Osteocyte (in vitro differentiated cells): ENCODE measurements around the gene NPEPL1. TPM values are rescaled to one million over a fixed set of nuclear protein-coding genes. Genes with fewer than 3 reads are reported as not detected.

Experiments
- DNase-seq: peaks from one replicate; pipeline ENCODE4 v3.0.0; 2021; ENCODE audit warnings: mixed read lengths; ENCODE audit not compliant: unreplicated experiment; ENCODE audit errors: extremely low spot score
- H3K27ac Mint-ChIP-seq: one replicate; pipeline ENCODE4 v1.8.0; 2021; ENCODE audit warnings: mild to moderate bottlenecking, mixed read lengths; ENCODE audit not compliant: unreplicated experiment
- H3K27me3 Mint-ChIP-seq: one replicate; pipeline ENCODE4 v1.8.0; 2021; ENCODE audit warnings: mixed read lengths; ENCODE audit not compliant: unreplicated experiment
- H3K36me3 Mint-ChIP-seq: one replicate; pipeline ENCODE4 v1.8.0; 2021; ENCODE audit warnings: mixed read lengths; ENCODE audit not compliant: unreplicated experiment
- H3K4me1 Mint-ChIP-seq: one replicate; pipeline ENCODE4 v1.8.0; 2021; ENCODE audit warnings: mixed read lengths; ENCODE audit not compliant: unreplicated experiment
- H3K4me3 Mint-ChIP-seq: one replicate; pipeline ENCODE4 v1.8.0; 2021; ENCODE audit warnings: mild to moderate bottlenecking, moderate library complexity, mixed read lengths; ENCODE audit not compliant: unreplicated experiment
- H3K9me3 Mint-ChIP-seq: one replicate; pipeline ENCODE4 v1.8.0; 2021; ENCODE audit warnings: mixed read lengths; ENCODE audit not compliant: unreplicated experiment
- CTCF ChIP-seq: fragments of 200-600 bp; sonication (generic); IDR thresholded peaks from 2 replicates; pipeline ENCODE4 v1.5.0; 2021; ENCODE audit warnings: antibody characterized with exemption, mild to moderate bottlenecking, moderate library complexity
- total RNA-seq: library from RNA; stranded (reverse); gene quantifications from 2 replicates; pipeline ENCODE4 v1.2.1, GENCODE V29; 2021

Gene NPEPL1
- total RNA-seq, 1 donor from 2014 or later: 13.6 TPM

GRCh38 chr20:58697867-58698703, 5.5 kb downstream of the NPEPL1 start:
- Mint-ChIP-seq H3K4me1 (no peaks in the 10 kb centered on the region), H3K27me3 (no peaks in the 10 kb centered on the region), H3K27ac (no peak overlapping the region), H3K36me3 (peaks cover 19% of the 10 kb centered on the region), H3K9me3 (peaks cover 2% of the 10 kb centered on the region), H3K4me3 (no peak overlapping the region)
- TF ChIP-seq CTCF: no peak
- DNase-seq: no peak

GRCh38 chr20:58698741-58699622, 6.4 kb downstream of the NPEPL1 start:
- no peak for DNase-seq
- peaks cover 27% of the 10 kb centered on the region for H3K36me3 Mint-ChIP-seq
- no peak overlapping the region for H3K4me3 Mint-ChIP-seq
- H3K4me1 Mint-ChIP-seq: no peaks in the 10 kb centered on the region
- no peaks in the 10 kb centered on the region for H3K27me3 Mint-ChIP-seq
- peaks cover 3% of the 10 kb centered on the region for H3K9me3 Mint-ChIP-seq
- no peak for TF ChIP-seq CTCF
- H3K27ac Mint-ChIP-seq: no peak overlapping the region

GRCh38 chr20:58699623-58700107, 7.1 kb downstream of the NPEPL1 start:
- Mint-ChIP-seq H3K27ac (no peak overlapping the region), H3K36me3 (peaks cover 30% of the 10 kb centered on the region), H3K27me3 (no peaks in the 10 kb centered on the region), H3K4me3 (no peak overlapping the region), H3K9me3 (peaks cover 6% of the 10 kb centered on the region), H3K4me1 (no peaks in the 10 kb centered on the region)
- DNase-seq: no peak
- TF ChIP-seq CTCF: no peak

- H3K36me3 Mint-ChIP-seq: peaks cover 35% of the 10 kb centered on the region
- no peaks in the 10 kb centered on the region for H3K27me3 Mint-ChIP-seq
- H3K4me3 Mint-ChIP-seq: no peak overlapping the region
- H3K27ac Mint-ChIP-seq: no peak overlapping the region
- no peaks in the 10 kb centered on the region for H3K4me1 Mint-ChIP-seq
- peaks cover 7% of the 10 kb centered on the region for H3K9me3 Mint-ChIP-seq
- no peak for TF ChIP-seq CTCF
- no peak for DNase-seq
Observed at GRCh38 chr20:58700121-58700821, 7.7 kb downstream of the NPEPL1 start.
